Measurements from ENCODE around the gene EPHB1.

GRCh38 chr3:135083179-135083578, 288.1 kb downstream of the EPHB1 start:
- no peak for TF ChIP-seq GABPA (IDR thresholded peaks at IDR 0.05 in 1 of 2, conservative IDR thresholded peaks at IDR 0.05 in 1 of 2)
- no peak for TF ChIP-seq TAF1 (conservative IDR thresholded peaks at IDR 0.05)
- no peak for TF ChIP-seq HNF4G (IDR thresholded peaks at IDR 0.05)
- TF ChIP-seq, protein P1, sequence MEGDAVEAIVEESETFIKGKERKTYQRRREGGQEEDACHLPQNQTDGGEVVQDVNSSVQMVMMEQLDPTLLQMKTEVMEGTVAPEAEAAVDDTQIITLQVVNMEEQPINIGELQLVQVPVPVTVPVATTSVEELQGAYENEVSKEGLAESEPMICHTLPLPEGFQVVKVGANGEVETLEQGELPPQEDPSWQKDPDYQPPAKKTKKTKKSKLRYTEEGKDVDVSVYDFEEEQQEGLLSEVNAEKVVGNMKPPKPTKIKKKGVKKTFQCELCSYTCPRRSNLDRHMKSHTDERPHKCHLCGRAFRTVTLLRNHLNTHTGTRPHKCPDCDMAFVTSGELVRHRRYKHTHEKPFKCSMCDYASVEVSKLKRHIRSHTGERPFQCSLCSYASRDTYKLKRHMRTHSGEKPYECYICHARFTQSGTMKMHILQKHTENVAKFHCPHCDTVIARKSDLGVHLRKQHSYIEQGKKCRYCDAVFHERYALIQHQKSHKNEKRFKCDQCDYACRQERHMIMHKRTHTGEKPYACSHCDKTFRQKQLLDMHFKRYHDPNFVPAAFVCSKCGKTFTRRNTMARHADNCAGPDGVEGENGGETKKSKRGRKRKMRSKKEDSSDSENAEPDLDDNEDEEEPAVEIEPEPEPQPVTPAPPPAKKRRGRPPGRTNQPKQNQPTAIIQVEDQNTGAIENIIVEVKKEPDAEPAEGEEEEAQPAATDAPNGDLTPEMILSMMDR (IDR thresholded peaks at IDR 0.05; ENCODE audit: low read depth, low read length, missing input control): no peak
- no peak for TF ChIP-seq MAX (IDR thresholded peaks at IDR 0.05)
- TF ChIP-seq SP1 (IDR thresholded peaks at IDR 0.05): no peak
